Vagina (tissue), 2 donors: ENCODE data around the gene CFAP251. TPM values are rescaled to one million over a fixed set of nuclear protein-coding genes. Genes with fewer than 3 reads are reported as not detected.

Experiments used
- DNase-seq, 2 donors: peaks; one replicate each; pipeline ENCODE4 v3.0.0-alpha.2; 2017; ENCODE audit errors: extremely low spot score in 2 of 2
- H3K27ac ChIP-seq: fragments of 200-600 bp; sonication (generic); one replicate; pipeline ENCODE4 v1.5.1; 2019
- H3K27me3 ChIP-seq: fragments of 200-600 bp; sonication (generic); one replicate; pipeline ENCODE4 v1.5.1; 2019
- H3K36me3 ChIP-seq, 2 donors: fragments of 200-600 bp; sonication (generic); one replicate each; pipeline ENCODE4 v1.5.1; 2017 to 2019
- H3K4me1 ChIP-seq: fragments of 200-600 bp; sonication (generic); one replicate; pipeline ENCODE4 v1.5.1; 2019
- H3K4me3 ChIP-seq, 2 donors: fragments of 200-600 bp; sonication (generic); 1 replicate in 1 of 2; 2 replicates in 1 of 2; pipeline ENCODE4 v1.5.1; 2016 to 2019
- H3K9me3 ChIP-seq: fragments of 200-600 bp; sonication (generic); one replicate; pipeline ENCODE4 v1.5.1; 2019
- CTCF ChIP-seq, 3 experiments: fragments of 450-650 bp in 2 of 3; fragments of 200-600 bp in 1 of 3; sonication (generic) in 1 of 3; IDR thresholded peaks; one replicate each; pipeline ENCODE4 v1.5.1; 2017 to 2019; ENCODE audit warnings: antibody characterized with exemption in 3 of 3, mild to moderate bottlenecking in 2 of 3, moderate library complexity in 2 of 3
- POLR2A ChIP-seq, 2 donors: fragments of 450-650 bp; IDR thresholded peaks; one replicate each; pipeline ENCODE4 v1.6.1; 2017; ENCODE audit warnings: antibody characterized with exemption in 2 of 2, mild to moderate bottlenecking in 2 of 2, moderate library complexity in 2 of 2
- POLR2AphosphoS5 ChIP-seq, 2 donors: sonication (generic); formaldehyde crosslinking; IDR thresholded peaks; one replicate each; pipeline ENCODE4 v1.9.0; 2017; ENCODE audit warnings: antibody characterized with exemption in 2 of 2, mild to moderate bottlenecking in 2 of 2, low read depth in 1 of 2; ENCODE audit not compliant: insufficient read depth in 1 of 2
- intact Hi-C: fragments of 100-400 bp; cut with DNase I; formaldehyde crosslinking; loops from one replicate; pipeline ENCODE4 v1.15.1; 2023
- total RNA-seq: library from RNA; depleted of rRNA; stranded (reverse); fragments of >200 nt; gene quantifications from one replicate; pipeline ENCODE4 v1.2.3, GENCODE V29; 2016

The CFAP251 gene
- total RNA-seq, 1 donor from 2014 or later = 8.8 TPM

- Histone ChIP-seq H3K9me3 (no peaks in the 10 kb centered on the region), H3K27ac (peak overlapping the region; percentile 16), H3K36me3 (no peaks in the 10 kb centered on the region), H3K27me3 (no peaks in the 10 kb centered on the region), H3K4me1 (peaks cover 5% of the 10 kb centered on the region), H3K4me3 (no peak overlapping the region)
- no peak for DNase-seq
- TF ChIP-seq POLR2A (IDR thresholded peaks at IDR 0.05) = no peak
- no peak for TF ChIP-seq CTCF (IDR thresholded peaks at IDR 0.05)
- TF ChIP-seq POLR2AphosphoS5 (IDR thresholded peaks at IDR 0.05; ENCODE audit: insufficient read depth in 1 of 2, low read depth in 1 of 2) = no peak
- intact Hi-C loops = no loop called here
Measured at GRCh38 chr12:121932914-121933521, 14.6 kb downstream of the CFAP251 start.

- Histone ChIP-seq H3K9me3 (no peaks in the 10 kb centered on the region), H3K36me3 (no peaks in the 10 kb centered on the region), H3K27ac (no peak overlapping the region), H3K4me1 (peaks cover 5% of the 10 kb centered on the region), H3K4me3 (no peak overlapping the region), H3K27me3 (no peaks in the 10 kb centered on the region)
- TF ChIP-seq POLR2A (IDR thresholded peaks at IDR 0.05) (no peak), POLR2AphosphoS5 (IDR thresholded peaks at IDR 0.05; ENCODE audit: insufficient read depth in 1 of 2, low read depth in 1 of 2) (no peak), CTCF (IDR thresholded peaks at IDR 0.05) (no peak)
- no peak for DNase-seq
- intact Hi-C loops = no loop called here
Measured at GRCh38 chr12:121933522-121934308, 15.3 kb downstream of the CFAP251 start.

- Histone ChIP-seq H3K9me3 (no peaks in the 10 kb centered on the region), H3K4me3 (no peak overlapping the region), H3K27ac (no peak overlapping the region), H3K27me3 (no peaks in the 10 kb centered on the region), H3K4me1 (peaks cover 5% of the 10 kb centered on the region), H3K36me3 (no peaks in the 10 kb centered on the region)
- DNase-seq = no peak
- intact Hi-C loops = no loop called here
- no peak for TF ChIP-seq POLR2A (IDR thresholded peaks at IDR 0.05)
- no peak for TF ChIP-seq POLR2AphosphoS5 (IDR thresholded peaks at IDR 0.05; ENCODE audit: insufficient read depth in 1 of 2, low read depth in 1 of 2)
- no peak for TF ChIP-seq CTCF (IDR thresholded peaks at IDR 0.05)
Measured at GRCh38 chr12:121934309-121934664, 15.9 kb downstream of the CFAP251 start.

- Histone ChIP-seq H3K9me3 (no peaks in the 10 kb centered on the region), H3K27me3 (no peaks in the 10 kb centered on the region), H3K36me3 (no peaks in the 10 kb centered on the region), H3K27ac (no peak overlapping the region), H3K4me1 (no peaks in the 10 kb centered on the region), H3K4me3 (no peak overlapping the region)
- no peak for DNase-seq
- intact Hi-C loops = no loop called here
- TF ChIP-seq POLR2A (IDR thresholded peaks at IDR 0.05) (no peak), CTCF (IDR thresholded peaks at IDR 0.05) (no peak), POLR2AphosphoS5 (IDR thresholded peaks at IDR 0.05; ENCODE audit: insufficient read depth in 1 of 2, low read depth in 1 of 2) (no peak)
Measured at GRCh38 chr12:121937654-121938053, 19.3 kb downstream of the CFAP251 start.

GRCh38 chr12:121939186-121939585 lies 20.8 kb downstream of the CFAP251 start:
- Histone ChIP-seq H3K36me3 (no peaks in the 10 kb centered on the region), H3K27ac (no peak overlapping the region), H3K9me3 (no peaks in the 10 kb centered on the region), H3K27me3 (no peaks in the 10 kb centered on the region), H3K4me1 (no peaks in the 10 kb centered on the region), H3K4me3 (no peak overlapping the region)
- intact Hi-C loops = no loop called here
- no peak for DNase-seq
- no peak for TF ChIP-seq POLR2A (IDR thresholded peaks at IDR 0.05)
